Right renal pelvis (tissue), 4 donors: ENCODE data around the gene ADGRA3. TPM values are rescaled to one million over a fixed set of nuclear protein-coding genes. Genes with fewer than 3 reads are reported as not detected.
A peak's percentile ranks its signal among the peaks of the same experiment; 100 is the strongest.
"Not testable (repeated sequence)": the region's sequence is repeated elsewhere in the genome, so short reads cannot be mapped to it uniquely, and the experiment has no call there.

ENCODE experiments used
- DNase-seq, 4 donors: peaks; one replicate each; pipeline ENCODE4 v3.0.0-alpha.2; 2013; ENCODE audit warnings: low read depth in 4 of 4, low spot score in 3 of 4, missing footprints in 1 of 4
- polyA plus RNA-seq, 4 donors: library from polyadenylated mRNA; unstranded; fragments of 120-200 nt; gene quantifications; one replicate each; pipeline ENCODE4 v1.2.1, GENCODE V29; 2013; ENCODE audit not compliant: insufficient read length in 4 of 4

The ADGRA3 gene
- polyA plus RNA-seq, 4 donors, result 45.4 to 57.5 (median 55.1) TPM

GRCh38 chr4:22482250-22483127 lies 33.4 kb downstream of the ADGRA3 start:
- no peak for DNase-seq

GRCh38 chr4:22480675-22481327 lies 35.1 kb downstream of the ADGRA3 start:
- DNase-seq, result no peak

GRCh38 chr4:22478426-22478825 lies 37.4 kb downstream of the ADGRA3 start:
- DNase-seq, result no peak

GRCh38 chr4:22477813-22478182 lies 38.1 kb downstream of the ADGRA3 start:
- DNase-seq, result no peak

GRCh38 chr4:22477136-22477812 lies 38.6 kb downstream of the ADGRA3 start:
- no peak for DNase-seq

GRCh38 chr4:22476011-22476410 lies 39.9 kb downstream of the ADGRA3 start:
- DNase-seq, result no peak

- DNase-seq, result not testable (repeated sequence)
These were observed 40.6 kb downstream of the ADGRA3 start for GRCh38 chr4:22475311-22475646.

GRCh38 chr4:22474636-22475310 lies 41.1 kb downstream of the ADGRA3 start:
- DNase-seq, result no peak

GRCh38 chr4:22473268-22473667 lies 42.6 kb downstream of the ADGRA3 start:
- no peak for DNase-seq

- no peak for DNase-seq
These were observed 43.8 kb downstream of the ADGRA3 start for GRCh38 chr4:22471999-22472461.

- no peak for DNase-seq
These were observed 44.4 kb downstream of the ADGRA3 start for GRCh38 chr4:22471419-22471818.

- DNase-seq, result no peak
These were observed 49.3 kb downstream of the ADGRA3 start for GRCh38 chr4:22466581-22466980.

- DNase-seq, result no peak
These were observed 49.9 kb downstream of the ADGRA3 start for GRCh38 chr4:22465996-22466395.

GRCh38 chr4:22465349-22465748 lies 50.5 kb downstream of the ADGRA3 start:
- no peak for DNase-seq

GRCh38 chr4:22463179-22463578 lies 52.7 kb downstream of the ADGRA3 start:
- no peak for DNase-seq

- no peak for DNase-seq
These were observed 53.2 kb downstream of the ADGRA3 start for GRCh38 chr4:22462688-22463087.

- no peak for DNase-seq
These were observed 55.6 kb downstream of the ADGRA3 start for GRCh38 chr4:22460266-22460665.

- peak in 3 of 4 donors; percentile 28 to 44 (median 43) for DNase-seq
These were observed 57.8 kb downstream of the ADGRA3 start for GRCh38 chr4:22458098-22458497.

GRCh38 chr4:22457348-22457747 lies 58.5 kb downstream of the ADGRA3 start:
- no peak for DNase-seq

GRCh38 chr4:22456291-22456690 lies 59.6 kb downstream of the ADGRA3 start:
- no peak for DNase-seq

- DNase-seq, result no peak
These were observed 60.9 kb downstream of the ADGRA3 start for GRCh38 chr4:22454955-22455354.
